IMR-90 (cell line): Measurements from ENCODE around the gene ERICH3. TPM values are rescaled to one million over a fixed set of nuclear protein-coding genes. Genes with fewer than 3 reads are reported as not detected.

Experiments
- ATAC-seq: fragments of 200-7000 bp; cut with Tn5 transposase; 2 replicates; pipeline ENCODE4 v1.9.1; 2020; ENCODE audit warnings: low read depth, mild to moderate bottlenecking, moderate library complexity
- BruUV-seq: library from RNA; stranded (reverse); fragments of 400-500 nt; replicated peaks from 2 replicates; lab custom pipeline; 2021; lab: Mats Ljungman, UMichigan
- CTCF ChIA-PET: fragments of 300-600 bp; formaldehyde crosslinking; extraction: SDS; loops from one replicate; lab custom pipeline; 2021; ENCODE audit warnings: antibody characterized with exemption; lab: Yijun Ruan, JAX
- POLR2A ChIA-PET: fragments of 300-600 bp; sonication (Branson Sonifier 250); formaldehyde crosslinking; loops from one replicate; lab custom pipeline; 2022; ENCODE audit warnings: antibody characterized with exemption; ENCODE audit not compliant: unreplicated experiment; lab: Charles Lee
- DNase-seq: peaks from one replicate; pipeline ENCODE4 v3.0.0; 2013
- H2AFZ ChIP-seq: replicated peaks from 2 replicates; pipeline ENCODE3; 2013; ENCODE audit warnings: low read length, mild to moderate bottlenecking; ENCODE audit not compliant: poor library complexity
- H2AK5ac ChIP-seq: 2 replicates; pipeline ENCODE4 v1.6.1; 2013; ENCODE audit warnings: low read depth, low read length, inconsistent platforms
- H2AK9ac ChIP-seq: replicated peaks from 2 replicates; pipeline ENCODE3; 2013; ENCODE audit warnings: mild to moderate bottlenecking, low read depth, low read length, moderate library complexity; ENCODE audit not compliant: poor library complexity
- H2BK120ac ChIP-seq: 2 replicates; pipeline ENCODE4 v1.6.1; 2013; ENCODE audit warnings: low read depth, low read length, inconsistent platforms
- H2BK15ac ChIP-seq: 3 replicates; pipeline ENCODE4 v1.6.1; 2013; ENCODE audit warnings: low read depth, low read length, inconsistent platforms
- H2BK20ac ChIP-seq: 2 replicates; pipeline ENCODE4 v1.6.1; 2013; ENCODE audit warnings: low read depth, mild to moderate bottlenecking, inconsistent platforms, low read length, moderate library complexity
- H2BK5ac ChIP-seq: 2 replicates; pipeline ENCODE4 v1.6.1; 2013; ENCODE audit warnings: mild to moderate bottlenecking, low read depth, low read length, inconsistent platforms; ENCODE audit not compliant: poor library complexity, severe bottlenecking
- H3K14ac ChIP-seq: replicated peaks from 2 replicates; pipeline ENCODE4 v1.6.1; 2013; ENCODE audit warnings: low read depth, low read length, inconsistent platforms
- H3K18ac ChIP-seq: 2 replicates; pipeline ENCODE4 v1.6.1; 2013; ENCODE audit warnings: low read depth, low read length, control low read depth
- H3K23ac ChIP-seq: 2 replicates; pipeline ENCODE4 v1.6.1; 2013; ENCODE audit warnings: low read depth, low read length, inconsistent platforms
- H3K27ac ChIP-seq: 2 replicates; pipeline ENCODE4 v1.5.1; 2013; ENCODE audit warnings: mild to moderate bottlenecking, control low read depth, low read length; ENCODE audit not compliant: insufficient read depth
- H3K27me3 ChIP-seq: 2 replicates; pipeline ENCODE4 v1.6.1; 2013; ENCODE audit warnings: low read length; ENCODE audit not compliant: control insufficient read depth, insufficient read depth
- H3K36me3 ChIP-seq: 2 replicates; pipeline ENCODE4 v1.6.1; 2013; ENCODE audit warnings: low read length, mixed read lengths; ENCODE audit not compliant: control insufficient read depth, insufficient read depth
- H3K4ac ChIP-seq: 2 replicates; pipeline ENCODE4 v1.6.1; 2013; ENCODE audit warnings: low read depth, low read length, inconsistent platforms
- H3K4me1 ChIP-seq: 2 replicates; pipeline ENCODE4 v1.6.1; 2013; ENCODE audit warnings: low read length, mixed read lengths; ENCODE audit not compliant: control insufficient read depth, insufficient read depth
- H3K4me2 ChIP-seq: 2 replicates; pipeline ENCODE4 v1.6.1; 2013; ENCODE audit warnings: low read depth, mild to moderate bottlenecking, control low read depth, low read length, moderate library complexity
- H3K4me3 ChIP-seq: 2 replicates; pipeline ENCODE4 v1.5.1; 2013; ENCODE audit warnings: low read depth, mild to moderate bottlenecking, control low read depth, low read length, moderate library complexity; ENCODE audit not compliant: insufficient read depth
- H3K56ac ChIP-seq: 2 replicates; pipeline ENCODE4 v1.6.1; 2013; ENCODE audit warnings: low read length, inconsistent platforms; ENCODE audit not compliant: insufficient read depth; ENCODE audit errors: extremely low read depth
- H3K79me1 ChIP-seq, 2 experiments: 2 replicates each; pipeline ENCODE4 v1.6.1; 2013; ENCODE audit warnings: low read length in 2 of 2, inconsistent platforms in 1 of 2, low read depth in 1 of 2
- H3K9ac ChIP-seq: 2 replicates; pipeline ENCODE4 v1.6.1; 2013; ENCODE audit warnings: low read depth, low read length, control low read depth
- H3K9me1 ChIP-seq: 2 replicates; pipeline ENCODE4 v1.6.1; 2013; ENCODE audit warnings: low read length, inconsistent platforms; ENCODE audit not compliant: insufficient read depth
- H3K9me3 ChIP-seq: 2 replicates; pipeline ENCODE4 v1.6.1; 2013; ENCODE audit warnings: low read length; ENCODE audit not compliant: control insufficient read depth, insufficient read depth
- H4K20me1 ChIP-seq: 2 replicates; pipeline ENCODE4 v1.6.1; 2013; ENCODE audit warnings: low read length, inconsistent platforms; ENCODE audit not compliant: insufficient read depth
- H4K5ac ChIP-seq: 2 replicates; pipeline ENCODE4 v1.6.1; 2013; ENCODE audit warnings: mild to moderate bottlenecking, low read depth, low read length, control low read depth
- H4K8ac ChIP-seq, 2 experiments: 2 replicates each; pipeline ENCODE4 v1.6.1; 2013; ENCODE audit warnings: low read depth in 2 of 2, low read length in 2 of 2, control low read depth in 1 of 2, inconsistent platforms in 1 of 2
- H4K91ac ChIP-seq: 2 replicates; pipeline ENCODE4 v1.6.1; 2013; ENCODE audit warnings: low read depth, low read length, inconsistent platforms; ENCODE audit not compliant: insufficient read depth
- BHLHE40 ChIP-seq: fragments of 150-350 bp; IDR thresholded peaks from 2 replicates; pipeline ENCODE4 v1.6.1; 2016; ENCODE audit warnings: mild to moderate bottlenecking, low read depth, low read length
- CEBPB ChIP-seq: IDR thresholded peaks from 2 replicates; pipeline ENCODE4 v1.6.1; 2012; ENCODE audit warnings: low read depth, low read length, improper control_type of control experiment
- CHD1 ChIP-seq: IDR thresholded peaks from 2 replicates; pipeline ENCODE4 v1.6.1; 2012; ENCODE audit warnings: low read depth, low read length, improper control_type of control experiment
- ELK1 ChIP-seq: fragments of 150-350 bp; IDR thresholded peaks from 2 replicates; pipeline ENCODE4 v1.6.1; 2016; ENCODE audit warnings: low read depth, mild to moderate bottlenecking, low read length, moderate library complexity, borderline replicate concordance
- FOS ChIP-seq: fragments of 150-350 bp; IDR thresholded peaks from 2 replicates; pipeline ENCODE4 v1.6.1; 2016; ENCODE audit warnings: low read depth, low read length
- MAFK ChIP-seq: IDR thresholded peaks from 2 replicates; pipeline ENCODE4 v1.6.1; 2012; ENCODE audit warnings: low read depth, low read length, improper control_type of control experiment
- MAZ ChIP-seq: IDR thresholded peaks from 2 replicates; pipeline ENCODE4 v1.6.1; 2012; ENCODE audit warnings: low read depth, mild to moderate bottlenecking, low read length, improper control_type of control experiment, moderate library complexity, borderline replicate concordance
- MXI1 ChIP-seq: IDR thresholded peaks from 2 replicates; pipeline ENCODE4 v1.6.1; 2012; ENCODE audit warnings: low read depth, mild to moderate bottlenecking, low read length, moderate library complexity, borderline replicate concordance
- NFE2L2 ChIP-seq: fragments of 150-350 bp; IDR thresholded peaks from 2 replicates; pipeline ENCODE4 v1.6.1; 2016; ENCODE audit warnings: low read depth, mild to moderate bottlenecking, low read length
- POLR2A ChIP-seq: IDR thresholded peaks from 2 replicates; pipeline ENCODE4 v1.6.1; 2012; ENCODE audit warnings: mild to moderate bottlenecking, low read depth, low read length
- RAD21 ChIP-seq: IDR thresholded peaks from 2 replicates; pipeline ENCODE4 v1.6.1; 2012; ENCODE audit warnings: low read length, improper control_type of control experiment
- RCOR1 ChIP-seq: IDR thresholded peaks from 2 replicates; pipeline ENCODE4 v1.6.1; 2012; ENCODE audit warnings: mild to moderate bottlenecking, low read length, improper control_type of control experiment; ENCODE audit not compliant: insufficient replicate concordance
- RFX5 ChIP-seq: IDR thresholded peaks from 2 replicates; pipeline ENCODE4 v1.8.0; 2012; ENCODE audit warnings: low read depth, mild to moderate bottlenecking, low read length, moderate library complexity
- SMC3 ChIP-seq: fragments of 150-350 bp; IDR thresholded peaks from 2 replicates; pipeline ENCODE4 v1.6.1; 2016; ENCODE audit warnings: low read depth, mild to moderate bottlenecking, antibody characterized with exemption, low read length, moderate library complexity
- dilution Hi-C: fragments of 300-500 bp; cut with HindIII; formaldehyde crosslinking; loops from one replicate; pipeline ENCODE4 v1.14.3; 2018; ENCODE audit warnings: low sequenced_read_pairs; ENCODE audit not compliant: unreplicated experiment
- in situ Hi-C: fragments of 300-500 bp; cut with MboI; formaldehyde crosslinking; loops from 3 replicates; pipeline ENCODE4 v1.14.3; 2019; ENCODE audit warnings: low sequenced_read_pairs, inconsistent platforms, mixed read lengths
- intact Hi-C: fragments of 100-400 bp; cut with micrococcal nuclease; formaldehyde crosslinking; loops from 2 replicates; pipeline ENCODE4 v1.10.0; 2022
- polyA plus RNA-seq, 3 experiments: library from polyadenylated mRNA; depleted of rRNA; stranded (reverse); fragments of >200 nt; gene quantifications; 2 replicates each; pipeline ENCODE4 v1.2.3, GENCODE V29; 2012; ENCODE audit warnings: low replicate concordance in 1 of 3
- total RNA-seq: library from RNA; depleted of rRNA; stranded (reverse); fragments of >200 nt; gene quantifications from 2 replicates; pipeline ENCODE4 v1.2.3, GENCODE V29; 2012
- TF ChIP-seq, protein P1 (sequence below): fragments of 150-350 bp; IDR thresholded peaks from 2 replicates; pipeline ENCODE4 v1.6.1; 2017; ENCODE audit warnings: mild to moderate bottlenecking, antibody characterized with exemption, low read length, low read depth
- TF ChIP-seq, protein P2 (sequence below): conservative IDR thresholded peaks from 2 replicates; pipeline ENCODE4 v1.5.1; 2012; ENCODE audit warnings: mild to moderate bottlenecking, low read depth, low read length, improper control_type of control experiment

Gene ERICH3
- total and polyA plus RNA-seq, 2 of the 4 experiments (the other 2 are of a cell fraction) = not detected

- Histone ChIP-seq H2BK5ac (no peak overlapping the region), H3K4me1 (no peaks in the 10 kb centered on the region), H3K4ac (no peak overlapping the region), H3K4me2 (no peak overlapping the region), H2BK20ac (no peak overlapping the region), H3K9me1 (no peaks in the 10 kb centered on the region), H3K79me1 (no peaks in the 10 kb centered on the region), H2BK120ac (no peak overlapping the region), H3K4me3 (no peak overlapping the region), H3K23ac (no peak overlapping the region), H3K36me3 (0 out of 2 replicates have a peak, but pooled peaks cover 1% of the 10 kb centered on the region), H3K27me3 (no peaks in the 10 kb centered on the region), H2BK15ac (no peak overlapping the region), H2AFZ (no peak overlapping the region), H4K20me1 (no peaks in the 10 kb centered on the region), H2AK5ac (no peak overlapping the region), H3K27ac (no peak overlapping the region), H4K5ac (no peak overlapping the region), H3K14ac (no peak overlapping the region), H2AK9ac (no peak overlapping the region), H4K91ac (no peak overlapping the region), H4K8ac (no peak overlapping the region), H3K9ac (no peak overlapping the region), H3K18ac (no peak overlapping the region), H3K56ac (no peak overlapping the region), H3K9me3 (no peaks in the 10 kb centered on the region)
- ChIA-PET POLR2A (no interaction called here), CTCF (interaction anchor here (0.8 kb wide), 1 partner anchor 34 kb away, joined by 3 read pairs; no protein-coding TSS in a partner anchor)
- ATAC-seq = no peak
- intact Hi-C loops (loop anchor here (10.0 kb wide), 1 partner anchor 195 kb away; no protein-coding TSS in a partner anchor), in situ Hi-C loops (no loop called here), dilution Hi-C loops (no loop called here)
- DNase-seq = no peak
- no TSS peak for BruUV-seq
- TF ChIP-seq CHD1 (no peak), MAZ (no peak), POLR2A (no peak), FOS (no peak), MAFK (no peak), ELK1 (no peak), RFX5 (no peak), CEBPB (no peak), NFE2L2 (no peak), MXI1 (no peak), RCOR1 (no peak), RAD21 (no peak), SMC3 (no peak), BHLHE40 (no peak)
- TF ChIP-seq, protein P1, sequence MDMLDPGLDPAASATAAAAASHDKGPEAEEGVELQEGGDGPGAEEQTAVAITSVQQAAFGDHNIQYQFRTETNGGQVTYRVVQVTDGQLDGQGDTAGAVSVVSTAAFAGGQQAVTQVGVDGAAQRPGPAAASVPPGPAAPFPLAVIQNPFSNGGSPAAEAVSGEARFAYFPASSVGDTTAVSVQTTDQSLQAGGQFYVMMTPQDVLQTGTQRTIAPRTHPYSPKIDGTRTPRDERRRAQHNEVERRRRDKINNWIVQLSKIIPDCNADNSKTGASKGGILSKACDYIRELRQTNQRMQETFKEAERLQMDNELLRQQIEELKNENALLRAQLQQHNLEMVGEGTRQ = no peak
- TF ChIP-seq, protein P2, sequence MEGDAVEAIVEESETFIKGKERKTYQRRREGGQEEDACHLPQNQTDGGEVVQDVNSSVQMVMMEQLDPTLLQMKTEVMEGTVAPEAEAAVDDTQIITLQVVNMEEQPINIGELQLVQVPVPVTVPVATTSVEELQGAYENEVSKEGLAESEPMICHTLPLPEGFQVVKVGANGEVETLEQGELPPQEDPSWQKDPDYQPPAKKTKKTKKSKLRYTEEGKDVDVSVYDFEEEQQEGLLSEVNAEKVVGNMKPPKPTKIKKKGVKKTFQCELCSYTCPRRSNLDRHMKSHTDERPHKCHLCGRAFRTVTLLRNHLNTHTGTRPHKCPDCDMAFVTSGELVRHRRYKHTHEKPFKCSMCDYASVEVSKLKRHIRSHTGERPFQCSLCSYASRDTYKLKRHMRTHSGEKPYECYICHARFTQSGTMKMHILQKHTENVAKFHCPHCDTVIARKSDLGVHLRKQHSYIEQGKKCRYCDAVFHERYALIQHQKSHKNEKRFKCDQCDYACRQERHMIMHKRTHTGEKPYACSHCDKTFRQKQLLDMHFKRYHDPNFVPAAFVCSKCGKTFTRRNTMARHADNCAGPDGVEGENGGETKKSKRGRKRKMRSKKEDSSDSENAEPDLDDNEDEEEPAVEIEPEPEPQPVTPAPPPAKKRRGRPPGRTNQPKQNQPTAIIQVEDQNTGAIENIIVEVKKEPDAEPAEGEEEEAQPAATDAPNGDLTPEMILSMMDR = no peak
Observed at GRCh38 chr1:74699331-74699730, 25.7 kb upstream of the ERICH3 start.
